Mesenchymal stem cell (in vitro differentiated cells and primary cell): ENCODE measurements around the gene DDC. TPM values are rescaled to one million over a fixed set of nuclear protein-coding genes. Genes with fewer than 3 reads are reported as not detected.

Experiments used
- small RNA-seq: library from polyadenylated mRNA; stranded (forward); fragments of <200 nt; extraction: miRNeasy Mini kit (QIAGEN cat#:217004); gene quantifications from one replicate; pipeline ENCODE3, GENCODE V24; 2013; ENCODE audit warnings: low read depth

Gene DDC

Small RNA genes within 50 kb of the gene (small RNA-seq; reads per million reads assigned to genes)
- not detected for gene RNU6-1091P
